Measurements from ENCODE around the gene VPS54. TPM values are rescaled to one million over a fixed set of nuclear protein-coding genes. Genes with fewer than 3 reads are reported as not detected.

The VPS54 gene
- total RNA-seq, 1 donor from 2014 or later: 18.7 TPM

DNA sequence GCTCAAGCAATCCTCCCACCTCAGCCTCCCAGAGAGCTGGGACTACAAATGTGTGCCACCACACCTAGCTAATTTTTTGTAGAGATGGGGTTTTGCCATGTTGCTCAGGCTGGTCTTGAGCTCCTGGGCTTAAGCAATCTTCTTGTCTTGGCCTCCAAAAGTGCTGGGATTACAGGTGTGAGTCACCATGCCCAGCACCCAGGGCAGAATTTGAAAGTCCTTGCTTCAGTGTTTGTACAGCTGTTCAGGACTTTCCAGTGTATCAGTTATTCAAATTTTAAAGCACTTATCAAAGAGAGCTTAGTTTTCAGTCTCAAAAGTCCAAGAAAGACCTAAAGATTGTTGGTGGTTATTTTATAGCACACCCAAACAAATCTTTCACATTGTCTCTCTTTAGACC, 43.6 kb upstream of the VPS54 start:
- Mint-ChIP-seq H3K36me3 (ENCODE audit: unreplicated experiment) (no peaks in the 10 kb centered on the region), H3K9me3 (ENCODE audit: unreplicated experiment) (peaks cover 2% of the 10 kb centered on the region), H3K27me3 (ENCODE audit: unreplicated experiment) (no peaks in the 10 kb centered on the region), H3K27ac (ENCODE audit: unreplicated experiment) (no peak overlapping the region), H3K4me3 (ENCODE audit: unreplicated experiment) (no peak overlapping the region), H3K4me1 (ENCODE audit: low read depth, unreplicated experiment) (no peaks in the 10 kb centered on the region)
- TF ChIP-seq CTCF (IDR thresholded peaks at IDR 0.05; ENCODE audit: partially characterized antibody, unreplicated experiment): no peak
- DNase-seq: no peak

DNA sequence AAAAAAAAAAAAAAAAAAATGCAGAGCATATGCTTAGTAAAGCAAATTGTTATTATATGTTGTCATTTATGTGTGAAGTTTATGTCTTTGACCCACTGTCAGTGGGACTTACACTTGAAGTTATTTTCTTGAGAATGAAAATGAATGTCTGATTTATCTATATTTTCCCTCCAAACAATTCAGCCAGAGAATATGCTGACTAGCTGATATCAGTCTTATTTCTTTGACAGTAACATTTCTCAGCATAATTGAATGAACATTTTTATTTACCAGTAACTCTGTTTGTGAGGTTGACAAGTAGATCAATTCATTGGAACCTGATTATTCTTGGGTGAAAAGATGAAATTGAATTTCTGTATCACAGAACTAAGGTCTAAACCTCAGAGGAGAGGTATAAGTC, 40.0 kb upstream of the VPS54 start:
- H3K27me3 Mint-ChIP-seq (ENCODE audit: unreplicated experiment): no peaks in the 10 kb centered on the region
- peaks cover 5% of the 10 kb centered on the region for H3K4me1 Mint-ChIP-seq (ENCODE audit: low read depth, unreplicated experiment)
- H3K36me3 Mint-ChIP-seq (ENCODE audit: unreplicated experiment): no peaks in the 10 kb centered on the region
- no peak overlapping the region for H3K4me3 Mint-ChIP-seq (ENCODE audit: unreplicated experiment)
- no peaks in the 10 kb centered on the region for H3K9me3 Mint-ChIP-seq (ENCODE audit: unreplicated experiment)
- no peak overlapping the region for H3K27ac Mint-ChIP-seq (ENCODE audit: unreplicated experiment)
- no peak for TF ChIP-seq CTCF (IDR thresholded peaks at IDR 0.05; ENCODE audit: partially characterized antibody, unreplicated experiment)
- no peak for DNase-seq

- TF ChIP-seq CTCF (IDR thresholded peaks at IDR 0.05; ENCODE audit: partially characterized antibody, unreplicated experiment): no peak
- H3K27ac Mint-ChIP-seq (ENCODE audit: unreplicated experiment): no peak overlapping the region
- no peaks in the 10 kb centered on the region for H3K27me3 Mint-ChIP-seq (ENCODE audit: unreplicated experiment)
- H3K9me3 Mint-ChIP-seq (ENCODE audit: unreplicated experiment): no peaks in the 10 kb centered on the region
- no peak overlapping the region for H3K4me3 Mint-ChIP-seq (ENCODE audit: unreplicated experiment)
- no peak for DNase-seq
- no peaks in the 10 kb centered on the region for H3K36me3 Mint-ChIP-seq (ENCODE audit: unreplicated experiment)
- peaks cover 5% of the 10 kb centered on the region for H3K4me1 Mint-ChIP-seq (ENCODE audit: low read depth, unreplicated experiment)
Measured at GRCh38 chr2:64056021-64056420, 36.8 kb upstream of the VPS54 start.

DNA sequence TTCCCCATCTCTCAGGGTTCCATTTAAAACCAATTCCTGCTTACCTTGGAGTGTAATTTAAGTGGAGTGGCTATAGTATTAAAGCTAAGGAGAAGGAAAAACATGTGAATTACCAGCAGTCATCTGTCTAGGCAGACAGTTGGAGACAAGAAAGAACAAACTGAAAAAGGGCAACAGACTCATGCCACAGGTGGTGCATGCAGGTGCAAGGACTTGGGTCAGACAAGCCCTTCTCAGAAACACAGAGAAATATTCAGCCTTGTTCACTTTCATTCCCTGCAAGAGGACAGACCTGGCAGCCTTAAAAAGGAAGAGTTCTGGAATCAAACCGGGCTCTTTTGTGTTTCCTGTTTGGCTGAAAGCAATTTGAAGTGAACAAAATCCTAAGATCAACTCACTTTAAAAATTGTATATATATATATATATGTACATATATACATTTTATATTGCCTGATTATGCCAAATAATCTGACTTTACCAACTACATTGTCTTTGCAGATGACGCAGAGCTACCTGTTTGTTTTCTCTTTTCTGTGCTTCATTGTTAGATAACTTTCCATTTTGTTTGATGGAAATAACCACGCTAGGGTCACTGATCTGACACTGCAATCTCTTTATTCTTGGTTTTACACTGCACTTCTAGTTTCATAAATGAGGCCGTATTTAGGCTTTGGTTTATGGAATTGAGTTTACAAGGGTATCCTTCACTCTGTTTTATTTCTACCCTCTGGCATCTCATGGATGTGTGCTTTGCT, 35.1 kb upstream of the VPS54 start:
- TF ChIP-seq CTCF (IDR thresholded peaks at IDR 0.05; ENCODE audit: partially characterized antibody, unreplicated experiment): no peak
- peaks cover 8% of the 10 kb centered on the region for H3K4me1 Mint-ChIP-seq (ENCODE audit: low read depth, unreplicated experiment)
- no peak overlapping the region for H3K4me3 Mint-ChIP-seq (ENCODE audit: unreplicated experiment)
- H3K27ac Mint-ChIP-seq (ENCODE audit: unreplicated experiment): no peak overlapping the region
- H3K27me3 Mint-ChIP-seq (ENCODE audit: unreplicated experiment): no peaks in the 10 kb centered on the region
- no peaks in the 10 kb centered on the region for H3K36me3 Mint-ChIP-seq (ENCODE audit: unreplicated experiment)
- peaks cover 2% of the 10 kb centered on the region for H3K9me3 Mint-ChIP-seq (ENCODE audit: unreplicated experiment)
- DNase-seq: no peak

DNA sequence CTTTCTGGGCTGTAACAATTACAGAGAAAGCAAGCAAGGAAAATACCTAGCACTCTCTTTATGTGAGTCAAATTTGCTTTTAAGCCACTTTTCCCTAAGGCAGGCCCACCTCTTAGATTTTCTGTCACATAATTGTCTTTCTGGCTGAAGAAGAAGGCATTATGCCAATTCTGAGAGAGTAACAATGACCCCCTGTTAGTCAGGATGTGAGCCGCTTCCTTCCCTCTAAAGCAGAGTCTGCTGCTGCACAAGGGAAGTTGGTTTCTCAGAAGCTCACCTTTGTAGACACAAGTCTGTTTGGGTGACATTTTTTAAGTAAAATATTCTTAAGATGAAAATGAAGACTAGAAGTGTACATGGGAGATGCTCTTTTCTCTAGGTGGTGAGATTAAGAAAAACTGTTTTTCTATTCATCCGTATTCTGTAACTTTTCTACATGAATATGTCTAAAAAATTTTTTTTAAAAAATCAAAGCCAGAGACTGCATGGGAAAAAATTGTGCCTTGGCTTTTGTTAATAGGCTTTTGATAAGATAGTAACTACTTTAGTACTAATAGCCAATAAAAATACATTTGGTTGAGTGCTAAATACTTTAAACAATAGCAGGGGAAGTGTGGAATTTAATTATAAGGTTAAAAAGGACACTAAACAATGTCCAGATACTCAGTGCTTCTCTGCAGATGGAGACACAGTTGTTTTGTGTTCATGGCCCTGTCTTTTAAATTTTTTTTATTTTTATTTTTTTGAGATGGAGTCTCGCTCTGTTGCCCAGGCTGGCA, 33.4 kb upstream of the VPS54 start:
- Mint-ChIP-seq H3K27ac (ENCODE audit: unreplicated experiment) (no peak overlapping the region), H3K9me3 (ENCODE audit: unreplicated experiment) (peaks cover 2% of the 10 kb centered on the region), H3K4me3 (ENCODE audit: unreplicated experiment) (no peak overlapping the region), H3K4me1 (ENCODE audit: low read depth, unreplicated experiment) (peaks cover 8% of the 10 kb centered on the region), H3K27me3 (ENCODE audit: unreplicated experiment) (no peaks in the 10 kb centered on the region), H3K36me3 (ENCODE audit: unreplicated experiment) (no peaks in the 10 kb centered on the region)
- DNase-seq: no peak
- TF ChIP-seq CTCF (IDR thresholded peaks at IDR 0.05; ENCODE audit: partially characterized antibody, unreplicated experiment): no peak
